Glutamatergic neuron (in vitro differentiated cells): ENCODE data around the gene FOXN3. TPM values are rescaled to one million over a fixed set of nuclear protein-coding genes. Genes with fewer than 3 reads are reported as not detected.

Experiments
- DNase-seq: peaks from one replicate; pipeline ENCODE4 v3.0.0; 2022
- H3K27ac Mint-ChIP-seq: one replicate; pipeline ENCODE4 v1.8.0; 2020; ENCODE audit warnings: mild to moderate bottlenecking, mixed read lengths, inconsistent platforms; ENCODE audit not compliant: unreplicated experiment
- H3K27me3 Mint-ChIP-seq: one replicate; pipeline ENCODE4 v1.8.0; 2020; ENCODE audit warnings: mild to moderate bottlenecking, moderate library complexity, mixed read lengths, inconsistent platforms; ENCODE audit not compliant: unreplicated experiment
- H3K36me3 Mint-ChIP-seq: one replicate; pipeline ENCODE4 v1.8.0; 2020; ENCODE audit warnings: mild to moderate bottlenecking, mixed read lengths, inconsistent platforms; ENCODE audit not compliant: unreplicated experiment
- H3K4me1 Mint-ChIP-seq: one replicate; pipeline ENCODE4 v1.8.0; 2020; ENCODE audit warnings: mild to moderate bottlenecking, low read depth, mixed read lengths, inconsistent platforms; ENCODE audit not compliant: unreplicated experiment
- H3K4me3 Mint-ChIP-seq: one replicate; pipeline ENCODE4 v1.8.0; 2020; ENCODE audit warnings: mild to moderate bottlenecking, mixed read lengths, inconsistent platforms; ENCODE audit not compliant: unreplicated experiment
- H3K9me3 Mint-ChIP-seq: one replicate; pipeline ENCODE4 v1.8.0; 2020; ENCODE audit warnings: mild to moderate bottlenecking, moderate library complexity, mixed read lengths, inconsistent platforms; ENCODE audit not compliant: unreplicated experiment
- total RNA-seq: library from RNA; stranded (reverse); fragmentation: NEBNext Ultra II Directional; extraction: Animal tissue kit (Norgen Biotek cat#: 25700); gene quantifications from one replicate; pipeline ENCODE4 v1.2.1, GENCODE V29; 2021; ENCODE audit not compliant: unreplicated experiment
- TF ChIP-seq, protein P1 (sequence below): fragments of 200-600 bp; sonication (generic); IDR thresholded peaks from one replicate; pipeline ENCODE4 v1.5.0; 2021; ENCODE audit not compliant: partially characterized antibody, unreplicated experiment

Gene FOXN3
- total RNA-seq, 1 donor from 2014 or later = 139 TPM

DNA sequence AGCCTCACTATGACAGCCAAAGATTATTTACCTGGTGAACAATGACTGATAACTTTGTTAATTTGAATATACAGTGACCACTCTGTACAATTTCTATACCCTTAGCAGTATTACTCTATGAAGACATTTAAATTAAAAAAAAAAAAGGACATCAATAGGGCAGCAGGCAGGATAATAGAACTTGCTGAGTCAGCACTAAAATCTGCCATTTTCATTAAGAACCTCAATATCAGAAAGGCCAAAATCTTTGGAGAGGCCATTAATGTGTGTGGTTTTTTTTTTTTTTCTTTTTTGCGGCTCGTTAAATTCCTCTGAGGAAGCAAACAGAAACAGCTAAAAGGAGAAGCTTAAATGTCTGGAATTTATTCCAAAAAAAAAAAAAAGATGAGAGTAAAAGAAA lies 73.7 kb downstream of the FOXN3 start:
- TF ChIP-seq, protein P1, sequence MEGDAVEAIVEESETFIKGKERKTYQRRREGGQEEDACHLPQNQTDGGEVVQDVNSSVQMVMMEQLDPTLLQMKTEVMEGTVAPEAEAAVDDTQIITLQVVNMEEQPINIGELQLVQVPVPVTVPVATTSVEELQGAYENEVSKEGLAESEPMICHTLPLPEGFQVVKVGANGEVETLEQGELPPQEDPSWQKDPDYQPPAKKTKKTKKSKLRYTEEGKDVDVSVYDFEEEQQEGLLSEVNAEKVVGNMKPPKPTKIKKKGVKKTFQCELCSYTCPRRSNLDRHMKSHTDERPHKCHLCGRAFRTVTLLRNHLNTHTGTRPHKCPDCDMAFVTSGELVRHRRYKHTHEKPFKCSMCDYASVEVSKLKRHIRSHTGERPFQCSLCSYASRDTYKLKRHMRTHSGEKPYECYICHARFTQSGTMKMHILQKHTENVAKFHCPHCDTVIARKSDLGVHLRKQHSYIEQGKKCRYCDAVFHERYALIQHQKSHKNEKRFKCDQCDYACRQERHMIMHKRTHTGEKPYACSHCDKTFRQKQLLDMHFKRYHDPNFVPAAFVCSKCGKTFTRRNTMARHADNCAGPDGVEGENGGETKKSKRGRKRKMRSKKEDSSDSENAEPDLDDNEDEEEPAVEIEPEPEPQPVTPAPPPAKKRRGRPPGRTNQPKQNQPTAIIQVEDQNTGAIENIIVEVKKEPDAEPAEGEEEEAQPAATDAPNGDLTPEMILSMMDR = no peak
- peaks cover 29% of the 10 kb centered on the region for H3K4me1 Mint-ChIP-seq
- peaks cover 2% of the 10 kb centered on the region for H3K27me3 Mint-ChIP-seq
- H3K36me3 Mint-ChIP-seq = peaks cover 15% of the 10 kb centered on the region
- DNase-seq = no peak
- H3K27ac Mint-ChIP-seq = no peak overlapping the region
- no peak overlapping the region for H3K4me3 Mint-ChIP-seq
- peaks cover 10% of the 10 kb centered on the region for H3K9me3 Mint-ChIP-seq

DNA sequence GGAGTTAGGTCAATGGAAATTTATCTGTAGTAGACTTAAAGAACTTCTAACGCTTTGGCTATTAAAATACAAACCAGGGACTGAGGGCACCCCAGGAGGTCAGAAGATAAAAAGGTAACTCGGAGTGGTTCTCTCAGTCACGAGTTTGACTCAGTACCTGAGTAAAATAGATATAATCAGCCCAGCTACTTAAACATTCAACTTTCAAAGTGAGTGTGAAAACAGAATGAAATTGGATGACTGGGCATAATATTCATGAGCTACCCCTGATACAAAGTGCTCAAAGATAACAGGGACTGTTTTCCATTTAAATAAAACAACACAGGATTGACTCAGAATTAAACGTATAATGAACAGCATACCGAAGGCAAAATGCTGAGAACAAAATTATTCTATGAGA lies 75.0 kb downstream of the FOXN3 start:
- Mint-ChIP-seq H3K27me3 (peaks cover 2% of the 10 kb centered on the region), H3K27ac (no peak overlapping the region), H3K9me3 (peaks cover 8% of the 10 kb centered on the region), H3K4me1 (peaks cover 29% of the 10 kb centered on the region), H3K36me3 (peaks cover 11% of the 10 kb centered on the region), H3K4me3 (no peak overlapping the region)
- TF ChIP-seq, protein P1 = no peak
- DNase-seq = no peak

DNA sequence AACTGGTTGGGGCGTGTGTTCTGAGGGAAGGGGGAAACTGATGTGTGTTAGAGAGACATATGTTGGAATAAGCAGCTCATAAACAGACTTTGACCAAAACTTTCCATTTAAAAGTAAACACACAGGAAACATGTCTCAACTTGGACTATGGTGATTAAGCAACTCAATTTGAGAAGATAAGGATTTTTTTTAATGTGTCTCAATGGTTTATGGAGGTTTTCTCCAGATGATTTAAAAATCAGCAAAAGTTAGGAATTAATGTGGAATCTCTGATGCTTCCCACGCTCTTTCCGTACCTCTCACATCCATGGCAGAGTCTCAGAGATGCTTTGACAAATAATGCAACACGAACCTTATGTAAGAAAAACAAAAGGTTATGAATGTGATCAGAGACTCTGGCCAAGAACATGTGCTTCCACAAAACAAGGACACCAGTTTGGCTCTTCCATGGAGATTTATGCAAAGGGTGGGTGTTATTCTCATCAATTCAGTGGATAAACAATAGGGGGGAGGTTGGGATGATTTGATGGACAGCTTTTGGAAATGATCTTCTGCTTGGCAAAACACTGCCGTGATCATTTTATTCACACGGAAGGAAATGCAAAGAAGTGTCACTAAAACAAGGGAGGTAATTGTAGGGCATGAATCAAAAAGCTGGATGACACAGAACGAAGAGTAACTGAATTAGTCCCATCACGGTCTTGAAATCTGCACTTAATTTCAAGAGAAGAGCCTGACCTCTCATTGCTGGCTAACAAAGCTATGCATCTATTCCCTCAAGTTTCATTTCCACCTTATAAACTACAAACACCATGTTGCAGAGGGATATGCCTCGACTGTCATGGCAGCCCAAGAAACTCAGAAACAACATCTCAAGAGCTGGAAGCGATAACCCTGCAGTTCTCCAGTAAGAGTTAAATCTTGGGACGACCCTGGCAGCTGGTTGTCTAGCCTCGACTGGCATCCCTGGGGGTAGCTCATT lies 76.5 kb downstream of the FOXN3 start:
- TF ChIP-seq, protein P1 = no peak
- Mint-ChIP-seq H3K36me3 (peaks cover 3% of the 10 kb centered on the region), H3K4me1 (peaks cover 34% of the 10 kb centered on the region), H3K9me3 (peaks cover 8% of the 10 kb centered on the region), H3K4me3 (no peak overlapping the region), H3K27ac (peak overlapping the region; percentile 7), H3K27me3 (peaks cover 2% of the 10 kb centered on the region)
- DNase-seq = no peak

DNA sequence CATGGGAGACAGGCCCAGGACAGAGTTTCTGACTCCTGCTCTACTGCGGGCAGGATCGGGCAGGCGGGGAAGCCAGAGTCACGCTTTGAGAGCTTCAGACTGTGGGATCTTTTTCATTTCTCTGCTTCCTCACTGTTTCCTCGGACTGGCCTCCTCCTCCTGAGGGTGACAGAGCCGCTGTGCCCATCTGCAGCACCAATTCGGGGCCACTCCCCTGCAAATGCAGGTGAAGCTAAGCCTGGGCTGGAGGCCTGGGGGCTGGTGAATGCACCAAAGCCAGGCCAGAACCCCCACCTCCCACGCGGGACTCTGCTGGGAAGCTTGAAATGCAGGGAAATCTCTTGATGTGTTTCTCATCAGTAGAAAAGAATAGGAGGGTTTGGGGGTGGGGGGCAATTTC lies 77.5 kb downstream of the FOXN3 start:
- Mint-ChIP-seq H3K4me1 (peaks cover 34% of the 10 kb centered on the region), H3K9me3 (peaks cover 6% of the 10 kb centered on the region), H3K27ac (peak overlapping the region; percentile 43), H3K4me3 (no peak overlapping the region), H3K36me3 (peaks cover 3% of the 10 kb centered on the region), H3K27me3 (no peaks in the 10 kb centered on the region)
- DNase-seq = no peak
- TF ChIP-seq, protein P1 = no peak

DNA sequence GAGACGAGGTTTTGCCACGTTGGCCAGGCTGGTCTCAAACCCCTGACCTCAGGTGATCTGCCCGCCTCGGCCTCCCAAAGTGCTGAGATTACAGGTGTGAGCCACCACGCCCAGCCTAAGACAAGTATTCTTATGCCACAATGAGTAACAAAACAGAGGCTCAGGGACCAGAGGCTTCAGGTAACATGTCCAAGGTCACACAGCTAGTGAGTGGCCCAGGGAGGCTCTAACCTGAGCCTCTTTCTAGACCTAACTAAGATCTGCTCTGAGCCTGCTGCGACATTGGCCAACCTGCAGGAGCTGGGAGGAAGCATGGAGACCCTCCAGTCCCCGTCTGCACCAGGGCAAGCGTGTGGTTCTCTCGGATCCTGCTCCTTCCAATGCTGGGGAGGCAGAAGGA lies 77.9 kb downstream of the FOXN3 start:
- H3K9me3 Mint-ChIP-seq = peaks cover 6% of the 10 kb centered on the region
- no peak overlapping the region for H3K4me3 Mint-ChIP-seq
- no peak overlapping the region for H3K27ac Mint-ChIP-seq

More for the DNA sequence above, 77.9 kb downstream of the FOXN3 start:
- Mint-ChIP-seq H3K27me3 (no peaks in the 10 kb centered on the region), H3K36me3 (peaks cover 3% of the 10 kb centered on the region), H3K4me1 (peaks cover 34% of the 10 kb centered on the region)
- TF ChIP-seq, protein P1 = no peak
- DNase-seq = no peak
